ENCODE data around the gene SEC16A. TPM values are rescaled to one million over a fixed set of nuclear protein-coding genes. Genes with fewer than 3 reads are reported as not detected.
A peak's percentile ranks its signal among the peaks of the same experiment; 100 is the strongest.

The SEC16A gene
- total and polyA plus RNA-seq, 2 experiments from 2014 or later, result 42.0 to 42.7 TPM

DNA sequence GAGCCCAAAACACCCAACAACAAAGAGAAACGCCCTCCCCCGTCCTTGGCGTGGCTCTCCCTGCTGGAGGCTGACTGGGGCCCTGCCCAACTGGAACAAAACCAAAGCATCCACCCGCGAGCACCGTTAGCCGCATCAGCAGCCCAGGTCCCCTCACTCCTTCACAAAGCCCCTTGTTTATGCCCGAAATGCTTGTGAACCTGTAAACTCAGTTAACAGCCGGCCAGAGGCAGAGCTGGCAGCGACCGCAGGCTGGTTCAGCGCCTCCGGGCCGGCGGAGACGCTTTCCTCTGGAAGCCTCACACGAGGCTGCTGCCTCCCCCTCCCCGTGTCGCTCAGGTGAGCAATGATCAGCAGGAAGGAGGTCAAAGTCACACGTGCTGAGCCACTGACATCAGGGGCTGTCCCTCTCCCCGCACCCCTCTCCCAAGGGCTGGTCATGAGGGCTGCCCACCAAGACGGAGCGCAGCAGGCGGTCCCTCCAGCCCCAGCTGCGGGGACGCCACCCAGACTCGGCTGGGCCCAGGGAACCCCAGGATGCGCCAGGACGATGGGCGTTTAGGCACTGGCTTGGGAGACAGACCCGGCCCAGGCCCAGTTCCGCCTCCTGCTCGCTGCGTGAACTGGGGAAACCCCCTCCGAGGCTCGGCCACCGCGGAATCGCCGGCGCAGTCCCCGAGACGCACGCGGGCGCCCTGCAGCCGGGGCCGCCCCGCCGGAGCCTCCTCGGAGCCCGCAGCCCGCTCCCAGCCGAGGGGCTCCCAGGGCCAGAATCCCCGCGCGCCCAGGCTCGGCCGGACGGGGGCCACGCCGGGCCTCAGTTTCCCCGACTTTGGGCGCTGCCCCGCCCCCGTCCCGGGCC lies 83.4 kb downstream of the SEC16A start:
- WGBS (ENCODE audit: low lambda C conversion rate, missing lambda C conversion rate), result 3% methylated on average over 61 of the region's 67 CpGs
- peak overlapping the region; percentile 86 for H2AFZ ChIP-seq
- H3K36me3 ChIP-seq (replicated peaks; ENCODE audit: insufficient read depth, low read depth), result no peaks in the 10 kb centered on the region
- peak overlapping the region; percentile 85 for H3K27ac ChIP-seq
- peak; percentile 67 for DNase-seq (ENCODE audit: low spot score)
- H3K27me3 ChIP-seq, result no peaks in the 10 kb centered on the region
- no peaks in the 10 kb centered on the region for H4K20me1 ChIP-seq (ENCODE audit: insufficient read depth, poor library complexity, severe bottlenecking)
- peak overlapping the region; percentile 97 for H3K4me3 ChIP-seq
- peaks cover 27% of the 10 kb centered on the region for H3K79me2 ChIP-seq
- peaks cover 11% of the 10 kb centered on the region for H3K4me1 ChIP-seq (ENCODE audit: insufficient read depth)
- no peak for TF ChIP-seq EZH2phosphoT487 (IDR thresholded peaks at IDR 0.05; ENCODE audit: low read depth, severe bottlenecking, unreplicated experiment)
- TF ChIP-seq EZH2 (IDR thresholded peaks at IDR 0.05; ENCODE audit: borderline replicate concordance), result no peak
- TF ChIP-seq, protein P1, sequence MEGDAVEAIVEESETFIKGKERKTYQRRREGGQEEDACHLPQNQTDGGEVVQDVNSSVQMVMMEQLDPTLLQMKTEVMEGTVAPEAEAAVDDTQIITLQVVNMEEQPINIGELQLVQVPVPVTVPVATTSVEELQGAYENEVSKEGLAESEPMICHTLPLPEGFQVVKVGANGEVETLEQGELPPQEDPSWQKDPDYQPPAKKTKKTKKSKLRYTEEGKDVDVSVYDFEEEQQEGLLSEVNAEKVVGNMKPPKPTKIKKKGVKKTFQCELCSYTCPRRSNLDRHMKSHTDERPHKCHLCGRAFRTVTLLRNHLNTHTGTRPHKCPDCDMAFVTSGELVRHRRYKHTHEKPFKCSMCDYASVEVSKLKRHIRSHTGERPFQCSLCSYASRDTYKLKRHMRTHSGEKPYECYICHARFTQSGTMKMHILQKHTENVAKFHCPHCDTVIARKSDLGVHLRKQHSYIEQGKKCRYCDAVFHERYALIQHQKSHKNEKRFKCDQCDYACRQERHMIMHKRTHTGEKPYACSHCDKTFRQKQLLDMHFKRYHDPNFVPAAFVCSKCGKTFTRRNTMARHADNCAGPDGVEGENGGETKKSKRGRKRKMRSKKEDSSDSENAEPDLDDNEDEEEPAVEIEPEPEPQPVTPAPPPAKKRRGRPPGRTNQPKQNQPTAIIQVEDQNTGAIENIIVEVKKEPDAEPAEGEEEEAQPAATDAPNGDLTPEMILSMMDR (IDR thresholded peaks at IDR 0.05; ENCODE audit: poor library complexity), result no peak
- H3K9me3 ChIP-seq (ENCODE audit: low read depth), result no peaks in the 10 kb centered on the region
- no peaks in the 10 kb centered on the region for H3K9me2 ChIP-seq (replicated peaks; ENCODE audit: insufficient read depth)
- H3K4me2 ChIP-seq, result peak overlapping the region; percentile 93

DNA sequence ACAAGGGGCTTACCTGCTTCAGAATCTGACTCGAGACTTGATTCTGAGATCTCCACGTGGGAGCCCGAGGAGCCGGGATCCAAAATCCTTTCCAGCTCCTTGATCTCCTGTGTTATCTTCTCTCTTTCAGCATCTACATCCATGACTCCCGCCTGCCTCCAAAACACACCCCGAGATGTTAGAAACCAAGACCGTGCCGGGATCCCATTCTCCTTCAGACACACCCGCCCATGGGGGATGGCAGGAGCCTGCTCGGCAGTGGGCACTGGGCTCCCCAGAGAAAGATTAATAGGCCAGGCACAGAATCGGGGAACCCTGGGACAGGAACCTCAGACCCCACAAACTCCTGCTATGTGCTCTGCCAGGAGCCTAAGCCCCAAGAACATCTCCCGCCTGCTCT lies 84.6 kb downstream of the SEC16A start:
- no peaks in the 10 kb centered on the region for H3K27me3 ChIP-seq
- no peaks in the 10 kb centered on the region for H3K36me3 ChIP-seq (replicated peaks; ENCODE audit: insufficient read depth, low read depth)
- peak overlapping the region; percentile 93 for H3K4me2 ChIP-seq
- H3K4me1 ChIP-seq (ENCODE audit: insufficient read depth), result peaks cover 11% of the 10 kb centered on the region
- DNase-seq (ENCODE audit: low spot score), result no peak
- peaks cover 27% of the 10 kb centered on the region for H3K79me2 ChIP-seq
- no peak overlapping the region for H3K4me3 ChIP-seq
- no peaks in the 10 kb centered on the region for H3K9me2 ChIP-seq (replicated peaks; ENCODE audit: insufficient read depth)
- no peaks in the 10 kb centered on the region for H3K9me3 ChIP-seq (ENCODE audit: low read depth)
- no peaks in the 10 kb centered on the region for H4K20me1 ChIP-seq (ENCODE audit: insufficient read depth, poor library complexity, severe bottlenecking)
- 97% methylated on average over 12 of the region's 12 CpGs for WGBS (ENCODE audit: low lambda C conversion rate, missing lambda C conversion rate)
- no peak overlapping the region for H2AFZ ChIP-seq
- H3K27ac ChIP-seq, result no peak overlapping the region
- TF ChIP-seq EZH2 (IDR thresholded peaks at IDR 0.05; ENCODE audit: borderline replicate concordance), result no peak
- TF ChIP-seq EZH2phosphoT487 (IDR thresholded peaks at IDR 0.05; ENCODE audit: low read depth, severe bottlenecking, unreplicated experiment), result no peak
- TF ChIP-seq, protein P1 (IDR thresholded peaks at IDR 0.05; ENCODE audit: poor library complexity), result no peak

DNA sequence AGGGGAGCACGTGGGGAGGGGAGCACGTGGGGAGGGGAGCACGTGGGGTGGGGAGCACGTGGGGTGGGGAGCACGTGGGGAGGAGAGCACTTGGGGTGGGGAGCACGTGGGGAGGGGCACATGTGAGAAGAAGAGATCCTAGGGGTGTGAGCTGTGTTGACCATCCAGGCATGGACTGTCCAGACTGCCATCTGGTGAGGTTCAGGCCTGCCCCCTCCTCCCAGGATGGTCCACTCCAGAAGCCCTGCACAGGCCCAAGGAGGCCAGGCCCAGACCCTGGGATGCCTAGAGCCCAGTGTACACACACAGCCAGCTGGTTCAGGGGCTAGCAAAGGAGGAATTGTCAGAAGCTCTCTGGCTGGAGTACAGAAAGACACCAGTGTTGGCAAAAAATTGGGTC lies 85.2 kb downstream of the SEC16A start:
- no peak overlapping the region for H2AFZ ChIP-seq
- H3K4me1 ChIP-seq (ENCODE audit: insufficient read depth), result peaks cover 11% of the 10 kb centered on the region
- H3K79me2 ChIP-seq, result peaks cover 27% of the 10 kb centered on the region
- H3K4me2 ChIP-seq, result no peak overlapping the region
- no peak overlapping the region for H3K4me3 ChIP-seq
- no peaks in the 10 kb centered on the region for H3K9me3 ChIP-seq (ENCODE audit: low read depth)
- no peak for DNase-seq (ENCODE audit: low spot score)
- H4K20me1 ChIP-seq (ENCODE audit: insufficient read depth, poor library complexity, severe bottlenecking), result no peaks in the 10 kb centered on the region
- H3K27ac ChIP-seq, result no peak overlapping the region
- no peaks in the 10 kb centered on the region for H3K36me3 ChIP-seq (replicated peaks; ENCODE audit: insufficient read depth, low read depth)
- no peaks in the 10 kb centered on the region for H3K27me3 ChIP-seq
- WGBS (ENCODE audit: low lambda C conversion rate, missing lambda C conversion rate), result no CpG with 5 or more reads among the region's 6 CpGs
- no peaks in the 10 kb centered on the region for H3K9me2 ChIP-seq (replicated peaks; ENCODE audit: insufficient read depth)
- no peak for TF ChIP-seq EZH2phosphoT487 (IDR thresholded peaks at IDR 0.05; ENCODE audit: low read depth, severe bottlenecking, unreplicated experiment)
- TF ChIP-seq EZH2 (IDR thresholded peaks at IDR 0.05; ENCODE audit: borderline replicate concordance), result no peak
- TF ChIP-seq, protein P1 (IDR thresholded peaks at IDR 0.05; ENCODE audit: poor library complexity), result no peak
